Hematopoietic multipotent progenitor cell treated with erythropoietin and hydrocortisone succinate and interleukin-3 and kit ligand, for 8 days (in vitro differentiated cells): ENCODE measurements around the gene TSFM.

Experiments
- DNase-seq: peaks from one replicate; pipeline ENCODE4 v3.0.0-alpha.2; 2015

The TSFM gene

DNA sequence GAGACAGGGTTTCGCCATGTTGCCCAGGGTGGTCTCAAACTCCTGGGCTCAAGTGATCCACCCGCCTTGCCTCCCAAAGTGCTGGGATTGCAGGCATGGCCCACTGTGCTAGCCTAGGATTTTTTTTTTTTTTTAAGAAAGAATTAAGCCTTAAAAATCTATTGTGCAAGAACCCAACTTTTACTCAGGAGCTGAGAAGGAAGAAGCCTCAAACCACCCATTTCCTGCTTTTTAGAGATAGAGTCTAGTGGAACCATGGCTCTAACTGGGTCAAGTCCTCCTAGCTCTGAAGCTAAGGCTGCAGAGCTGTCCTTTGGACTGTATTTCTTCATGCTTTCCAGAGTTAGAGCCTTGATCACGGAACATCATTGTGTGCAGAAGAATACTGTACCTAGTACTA lies 1.3 kb upstream of the TSFM start:
- DNase-seq = no peak

DNA sequence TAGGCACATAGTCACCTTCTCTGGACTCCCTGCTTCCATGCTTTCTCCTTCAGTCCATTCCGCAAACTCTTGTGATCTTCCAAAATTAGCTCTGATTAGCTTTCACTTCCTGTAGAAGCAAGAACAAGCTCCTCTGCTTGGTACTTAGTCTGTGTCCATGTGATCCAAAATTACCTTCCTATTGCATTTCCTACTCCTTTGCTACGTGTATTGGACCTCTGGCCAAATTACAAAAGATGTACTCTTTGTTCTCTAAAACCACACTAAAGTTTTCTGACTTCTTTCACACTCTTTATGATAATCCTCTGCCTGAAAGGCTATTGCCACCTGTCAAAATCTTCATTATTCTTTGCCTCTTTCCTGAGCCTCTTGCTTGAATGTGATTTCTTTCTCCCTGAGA lies 786 bp upstream of the TSFM start:
- no peak for DNase-seq

DNA sequence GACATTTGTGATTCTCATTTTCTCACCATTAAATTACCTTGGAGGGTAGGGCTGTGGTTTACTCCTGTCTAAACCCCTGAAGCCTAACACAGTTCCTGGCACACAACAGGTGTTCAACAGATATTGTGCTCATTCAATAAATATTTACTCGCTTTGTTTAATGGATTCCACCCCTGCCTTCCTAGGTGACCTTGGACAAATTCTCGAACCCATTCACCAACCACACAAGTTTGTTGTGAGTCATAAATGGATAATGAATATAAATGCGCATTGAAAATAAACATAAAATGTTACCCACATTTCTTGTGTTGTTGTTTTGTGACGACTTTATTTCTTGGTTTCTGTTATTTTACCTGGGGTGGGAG lies 362 bp upstream of the TSFM start:
- DNase-seq = no peak

DNA sequence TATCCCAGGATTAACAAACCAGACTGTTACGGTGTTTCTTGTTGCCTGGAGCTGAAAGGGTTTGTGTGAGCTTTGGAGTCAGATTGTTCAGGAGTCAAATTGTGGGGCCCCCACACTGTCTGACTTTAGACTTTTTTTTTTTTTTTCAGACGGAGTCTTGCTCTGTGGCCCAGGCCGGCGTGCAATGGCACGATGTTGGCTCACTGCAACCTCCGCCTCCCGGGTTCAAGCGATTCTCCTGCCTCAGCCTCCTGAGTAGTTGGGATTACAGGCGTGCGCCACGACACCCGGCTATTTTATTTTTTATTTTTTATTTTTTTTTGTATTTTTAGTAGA lies 847 bp downstream of the TSFM start:
- no peak for DNase-seq

DNA sequence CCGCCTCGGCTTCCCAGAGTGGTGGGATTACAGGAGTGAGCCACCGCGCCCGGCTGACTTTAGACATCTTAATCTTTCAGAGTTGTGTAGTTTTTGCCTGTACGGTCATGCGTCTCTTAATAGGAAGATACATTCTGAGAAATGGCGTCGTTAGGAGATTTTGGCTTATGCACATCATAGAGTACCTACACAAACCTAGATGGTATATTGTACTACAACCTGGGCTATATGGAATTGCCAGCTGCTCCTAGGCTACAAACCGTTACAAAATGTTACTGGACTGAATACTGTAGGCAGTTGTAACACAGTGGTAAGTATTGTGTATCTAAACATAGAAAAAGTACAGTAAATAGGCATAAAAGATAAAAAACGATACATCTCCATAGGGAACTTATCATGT lies 1.3 kb downstream of the TSFM start:
- no peak for DNase-seq

DNA sequence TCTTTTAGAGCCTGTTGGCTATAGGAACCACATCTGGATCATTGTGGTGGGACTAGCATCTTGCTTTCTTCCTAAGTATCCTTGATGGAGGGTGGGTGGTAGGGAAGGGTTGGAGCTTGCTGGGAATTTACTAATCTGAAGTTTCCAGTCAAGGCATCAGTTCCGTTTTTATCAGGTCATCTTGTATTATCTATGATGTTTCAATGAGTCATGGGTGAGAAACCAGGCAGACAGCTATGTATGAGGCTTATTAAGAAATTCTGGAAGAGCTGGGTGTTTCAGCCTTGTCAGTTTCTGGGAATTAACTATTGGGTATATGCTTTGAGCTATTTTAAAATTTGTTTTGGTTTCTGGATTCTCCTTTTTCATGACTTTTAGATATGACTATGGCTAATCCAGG lies 11.3 kb downstream of the TSFM start:
- DNase-seq = no peak

DNA sequence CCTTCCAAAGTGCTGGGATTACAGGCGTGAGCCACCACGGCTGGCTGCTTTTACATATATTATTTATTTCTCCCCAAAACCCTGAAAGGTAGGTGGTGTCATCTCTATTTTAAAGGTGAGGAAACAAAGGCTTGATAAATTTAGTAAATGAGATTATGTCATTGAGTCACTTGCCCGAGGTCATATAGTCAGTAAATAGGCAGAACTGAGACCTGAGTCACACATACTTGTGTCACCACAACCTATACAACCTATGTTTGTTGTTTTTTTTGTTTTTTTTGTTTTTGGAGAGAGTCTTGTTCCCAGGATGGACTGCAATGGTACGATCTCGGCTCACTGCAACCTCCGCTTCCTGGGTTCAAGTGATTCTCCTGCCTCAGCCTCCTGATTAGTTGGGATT lies 12.8 kb downstream of the TSFM start:
- DNase-seq = no peak

DNA sequence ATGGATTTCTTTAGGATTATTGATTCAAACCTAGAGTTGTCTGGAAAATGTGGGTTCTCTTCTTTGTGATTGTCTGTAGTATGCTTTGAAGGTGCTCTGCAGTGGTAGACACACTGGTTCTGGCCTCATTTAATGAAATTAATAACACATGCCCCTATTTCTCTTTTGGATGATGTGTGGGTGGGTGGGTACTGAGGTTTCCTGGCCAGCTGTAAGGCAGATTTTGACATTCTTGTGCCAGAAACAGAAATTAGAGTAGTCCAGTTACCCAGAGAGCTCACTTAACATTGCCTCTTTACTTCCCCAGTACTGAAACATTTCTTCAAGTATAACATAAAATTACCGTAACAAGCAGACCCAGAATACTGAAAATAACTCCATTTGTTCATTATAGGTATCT lies 14.4 kb downstream of the TSFM start:
- no peak for DNase-seq

DNA sequence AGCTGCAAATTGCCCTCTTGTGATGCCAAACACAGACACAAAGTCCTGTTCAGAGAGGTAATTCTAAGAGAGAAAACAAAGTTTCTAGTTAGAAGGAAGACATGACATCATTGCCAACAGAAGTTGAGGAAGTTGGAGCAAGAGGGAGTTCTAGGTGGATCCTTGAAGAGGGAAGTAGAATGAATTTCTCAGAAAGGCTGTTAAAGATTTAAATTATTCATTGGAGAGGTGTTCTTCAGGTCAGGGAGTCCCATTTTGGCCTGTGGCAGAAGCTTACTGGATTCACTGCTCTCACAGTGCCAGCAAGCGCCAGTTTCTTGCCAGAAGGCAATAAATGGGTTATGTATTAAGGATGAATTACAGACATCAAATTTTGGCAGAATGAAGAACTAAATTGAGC lies 15.3 kb downstream of the TSFM start:
- DNase-seq = no peak

DNA sequence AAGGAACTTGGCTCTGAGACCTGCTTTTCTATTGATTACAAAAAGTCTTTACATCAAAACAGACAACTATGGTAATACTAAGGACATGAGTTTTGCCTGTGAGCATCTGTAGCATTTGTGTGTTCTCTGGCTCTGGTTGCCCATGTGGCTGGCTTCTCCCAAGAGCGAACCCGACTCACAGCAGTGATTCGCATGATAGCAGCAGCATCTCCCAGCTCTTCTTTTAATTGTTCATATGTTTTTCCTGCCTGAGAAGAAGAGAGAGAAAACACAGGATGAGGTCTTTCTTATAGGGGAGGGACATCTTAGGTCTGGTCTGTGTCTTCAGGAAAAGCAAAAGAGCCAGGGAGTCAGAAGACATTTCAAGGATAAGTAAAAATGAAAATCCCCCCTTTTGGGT lies 18.4 kb downstream of the TSFM start:
- DNase-seq = no peak

DNA sequence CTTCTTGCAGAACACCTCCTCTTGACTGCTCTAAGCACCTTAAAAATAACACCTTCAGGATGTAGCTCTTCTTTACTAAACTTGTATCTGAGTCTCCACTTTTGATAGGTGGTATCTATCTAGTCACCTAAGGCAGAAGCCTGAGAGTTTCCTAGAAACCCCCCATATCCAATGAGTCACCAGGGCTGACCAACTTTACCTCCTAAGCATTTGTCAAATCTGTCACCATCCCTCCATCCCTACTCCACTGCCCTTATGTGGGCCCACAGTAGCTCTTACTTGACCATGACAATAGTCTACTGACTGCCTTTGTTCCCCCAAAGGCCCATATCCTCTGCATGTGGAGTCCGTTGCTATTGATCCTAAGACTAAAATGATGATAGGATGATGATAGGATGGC lies 20.0 kb downstream of the TSFM start:
- no peak for DNase-seq

DNA sequence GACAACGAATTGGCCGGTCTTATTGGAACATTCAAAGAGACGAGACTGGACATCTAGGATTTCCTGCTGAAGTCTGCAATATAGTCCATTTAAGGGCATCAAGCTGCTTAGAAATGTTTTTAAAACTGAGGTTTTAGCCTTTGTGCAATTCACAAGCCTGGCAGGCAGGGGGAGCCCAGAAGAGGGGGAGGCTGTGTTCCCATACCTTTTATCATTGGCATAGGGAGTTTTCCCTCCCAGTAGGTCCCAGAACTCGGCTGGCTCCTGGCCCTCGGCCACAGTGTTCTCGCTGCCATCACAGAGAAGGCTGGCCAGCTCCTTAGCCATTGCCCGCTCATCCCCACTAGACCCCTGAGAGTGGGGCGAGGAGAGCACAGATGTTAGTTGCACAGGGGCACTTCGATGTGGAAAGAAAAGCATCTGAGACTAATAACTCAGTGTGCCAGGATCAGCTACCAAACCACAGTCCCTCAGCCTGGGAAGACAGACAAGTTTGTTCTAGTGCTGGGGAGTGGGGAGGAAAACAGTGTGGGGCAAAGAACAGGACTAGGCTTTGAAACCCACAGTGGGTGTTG lies 20.8 kb downstream of the TSFM start:
- DNase-seq = peak; percentile 28

DNA sequence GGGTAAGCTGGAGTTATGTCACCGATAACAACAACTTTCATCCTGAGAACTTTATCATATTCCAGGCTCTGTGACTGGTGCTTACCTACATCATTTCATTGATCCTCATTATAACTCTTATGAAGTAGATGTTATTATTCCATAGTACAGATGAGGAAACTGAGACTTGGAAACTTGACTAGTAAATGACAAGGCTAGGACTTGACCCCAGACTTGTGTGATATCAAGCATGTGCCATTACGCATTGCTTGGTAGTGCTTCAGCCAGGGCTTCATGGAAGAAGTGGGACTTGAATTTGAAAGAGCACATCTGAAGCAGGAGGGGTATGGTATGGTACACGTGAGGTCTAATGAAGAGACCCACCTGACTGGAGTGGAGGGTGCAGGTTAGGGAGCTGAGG lies 24.1 kb downstream of the TSFM start:
- DNase-seq = no peak

DNA sequence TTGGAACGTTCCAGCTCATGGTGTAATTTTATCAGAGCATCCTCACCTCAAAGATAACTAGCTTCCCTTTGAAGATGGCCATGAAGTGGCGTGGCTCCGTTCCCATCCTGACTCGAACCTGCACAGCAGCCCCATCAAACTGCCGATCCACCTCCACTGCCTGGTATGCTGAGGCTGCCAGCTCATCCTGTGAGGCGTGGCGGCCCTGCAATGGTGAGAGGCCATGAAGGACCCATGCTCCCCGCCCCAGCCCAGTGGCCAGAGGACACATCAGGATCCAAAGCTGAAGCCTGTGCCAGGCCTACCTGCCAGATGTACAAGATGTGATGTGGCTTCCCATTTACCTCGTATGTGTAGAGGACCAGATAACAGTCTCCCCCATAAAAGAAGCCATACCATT lies 24.7 kb downstream of the TSFM start:
- no peak for DNase-seq

DNA sequence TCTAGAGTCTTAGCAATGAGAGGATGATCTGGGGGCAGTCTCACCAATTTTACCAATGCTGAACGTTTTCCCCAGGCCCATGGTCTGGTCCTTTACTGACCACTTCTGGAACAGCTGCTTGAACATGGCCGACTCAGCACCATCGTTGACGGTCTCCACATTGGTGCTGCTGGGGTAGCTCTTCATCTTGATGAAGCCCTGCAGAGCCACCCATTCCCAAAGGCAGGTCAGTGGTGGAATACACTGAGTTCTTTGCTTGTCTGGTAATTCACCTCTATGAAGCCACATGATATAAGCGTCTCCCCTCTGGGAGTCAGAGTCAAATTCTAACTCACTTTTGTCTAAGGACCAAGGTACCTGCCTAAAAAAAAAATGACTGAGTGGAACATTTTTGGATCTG lies 25.8 kb downstream of the TSFM start:
- DNase-seq = no peak

DNA sequence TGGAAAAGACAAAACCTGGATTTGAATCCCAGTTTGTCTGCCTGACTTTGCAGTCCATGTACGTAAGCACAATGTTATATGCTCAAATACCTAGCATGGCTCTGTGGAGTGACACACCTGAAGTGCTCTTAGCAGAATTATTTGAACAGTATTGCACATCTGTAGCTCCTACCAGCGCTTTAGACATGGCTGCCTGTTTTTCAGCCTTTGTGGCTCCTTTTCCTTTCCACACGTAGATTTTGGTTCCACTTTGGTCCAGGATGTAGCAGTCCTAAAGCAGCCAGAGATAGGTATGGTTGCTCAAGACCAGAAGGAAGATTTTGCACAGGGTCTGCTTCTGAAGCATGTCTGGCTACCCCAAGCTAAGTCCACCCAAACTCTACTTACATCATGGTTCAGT lies 26.8 kb downstream of the TSFM start:
- DNase-seq = no peak

DNA sequence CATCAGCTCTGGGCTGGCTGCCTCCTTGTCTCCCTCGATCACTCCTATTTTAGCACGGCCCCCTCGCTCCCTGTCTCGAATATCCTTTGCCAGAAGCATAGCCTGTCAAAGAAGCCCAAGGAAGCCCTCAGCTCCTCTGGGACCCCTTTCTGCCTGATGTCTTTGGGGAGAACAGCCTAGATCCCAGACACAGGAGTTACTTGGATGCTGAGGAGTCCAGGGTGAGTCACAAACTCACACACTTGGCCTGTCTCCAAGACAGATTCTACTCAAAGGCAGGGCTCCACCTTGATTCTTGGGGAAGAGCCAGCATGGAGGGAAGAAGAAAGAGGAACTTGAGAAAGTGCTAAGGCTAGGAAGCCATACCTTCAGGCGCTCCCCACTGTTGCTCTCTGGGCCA lies 27.9 kb downstream of the TSFM start:
- DNase-seq = peak; percentile 69

DNA sequence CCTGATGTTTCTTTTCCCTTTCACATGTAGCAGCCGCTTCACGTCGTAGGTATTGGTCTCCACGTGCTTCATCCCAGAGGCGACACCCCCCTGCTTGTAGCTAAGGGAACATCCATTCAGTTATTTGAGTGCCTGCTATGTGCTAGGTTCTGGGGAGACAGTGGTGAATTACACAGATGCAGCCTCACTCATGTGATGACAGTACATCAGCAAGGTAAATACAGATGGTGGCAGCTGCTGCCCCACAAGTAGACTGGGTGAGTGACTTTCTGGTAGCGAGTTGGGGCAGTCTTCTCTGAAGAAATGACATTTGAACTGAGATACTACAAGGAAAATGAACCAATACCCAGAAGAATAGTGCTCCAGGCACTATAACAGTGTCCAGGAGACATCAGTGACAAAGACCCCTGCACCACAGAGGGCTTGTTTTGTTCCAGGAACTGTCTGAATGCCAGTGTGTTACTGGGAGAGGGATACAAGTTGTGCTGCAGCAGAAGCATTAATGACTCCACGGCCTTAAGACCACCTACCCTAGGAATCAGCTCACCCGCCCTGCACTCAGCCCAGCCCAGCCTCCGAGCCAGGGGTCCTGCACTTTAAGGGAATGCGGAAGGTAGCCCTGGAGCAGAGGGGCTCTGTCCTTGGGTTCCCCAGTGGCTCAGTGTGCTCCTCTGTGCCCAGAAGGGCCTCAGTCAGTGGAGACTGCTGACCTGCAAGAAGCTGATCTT lies 28.6 kb downstream of the TSFM start:
- DNase-seq = no peak

DNA sequence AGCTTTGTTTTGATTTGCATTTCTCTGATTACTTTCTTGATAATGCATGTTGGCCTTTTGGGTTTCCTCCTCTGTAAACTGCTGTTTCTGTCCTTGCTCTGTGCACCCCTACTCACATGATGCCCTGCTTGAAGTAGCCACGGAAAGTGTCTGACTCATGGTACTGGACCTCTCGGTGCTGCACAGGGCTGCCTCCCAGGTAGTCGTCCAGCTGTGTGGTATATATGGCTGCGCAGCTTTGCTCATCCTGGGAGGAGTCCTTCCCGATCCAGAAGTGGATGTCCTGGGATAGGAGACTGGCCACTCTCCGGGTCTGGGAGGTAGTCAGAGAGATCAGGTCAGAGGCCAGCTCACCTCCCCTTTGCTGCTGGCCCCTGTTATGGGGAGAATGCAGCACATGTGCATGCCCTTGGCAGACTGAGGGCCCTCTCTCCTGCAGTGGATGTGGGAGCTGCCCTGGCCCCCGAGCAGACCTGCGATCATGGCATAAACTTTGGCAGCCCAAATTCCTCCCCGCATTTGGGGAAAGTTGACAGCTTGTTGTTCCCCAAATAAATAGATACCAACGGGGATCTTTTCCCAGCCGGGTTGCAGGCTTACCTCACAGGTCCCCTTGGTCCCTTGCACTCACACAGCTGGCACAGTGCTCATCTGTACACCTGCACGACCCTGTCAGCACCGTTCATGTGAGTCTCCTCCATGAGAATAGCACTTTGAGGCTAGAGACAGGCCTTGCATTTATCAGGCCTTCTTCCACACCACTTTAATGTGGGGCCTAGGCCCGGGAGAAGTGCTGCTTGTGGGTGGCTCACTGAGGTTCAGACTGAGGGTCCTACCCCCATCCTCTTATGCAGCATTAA lies 30.8 kb downstream of the TSFM start:
- DNase-seq = no peak

DNA sequence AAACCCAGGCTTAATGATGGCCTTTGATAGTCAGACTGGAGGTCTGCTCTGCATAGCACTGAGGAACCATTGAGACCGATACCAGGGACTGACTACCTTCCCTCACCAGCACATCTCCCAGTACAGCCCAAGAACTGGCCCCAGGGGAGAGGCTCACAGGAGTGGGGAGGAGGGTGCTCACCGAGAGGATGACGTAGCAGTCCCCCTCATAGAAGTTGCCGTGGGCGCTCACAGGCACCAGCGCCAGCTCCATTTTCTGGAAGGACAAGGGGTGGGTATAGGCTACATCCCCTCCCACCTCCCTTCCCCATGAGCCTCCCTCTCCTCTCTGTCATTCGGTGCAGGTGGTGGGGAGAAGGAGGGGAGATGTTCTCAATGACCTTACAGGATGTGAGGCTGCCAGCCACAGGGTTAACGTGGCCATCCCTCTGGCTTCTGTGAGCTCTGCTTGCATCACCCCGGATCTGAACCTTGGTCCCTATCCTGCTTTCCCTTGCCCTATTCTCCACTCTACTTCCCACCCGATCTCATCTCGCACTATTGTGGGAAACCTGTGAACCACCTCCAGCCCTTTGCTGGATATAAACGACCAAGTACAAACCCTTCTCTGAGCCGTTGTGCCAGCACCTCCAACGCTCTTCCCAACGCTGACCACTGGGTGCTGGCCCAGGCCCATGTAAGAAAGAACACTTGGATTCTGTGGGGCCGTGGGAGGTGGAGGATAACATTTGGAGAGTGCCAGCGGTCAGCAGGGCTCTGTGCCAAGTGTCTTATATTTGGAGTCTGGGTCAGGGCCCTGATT lies 31.6 kb downstream of the TSFM start:
- no peak for DNase-seq

DNA sequence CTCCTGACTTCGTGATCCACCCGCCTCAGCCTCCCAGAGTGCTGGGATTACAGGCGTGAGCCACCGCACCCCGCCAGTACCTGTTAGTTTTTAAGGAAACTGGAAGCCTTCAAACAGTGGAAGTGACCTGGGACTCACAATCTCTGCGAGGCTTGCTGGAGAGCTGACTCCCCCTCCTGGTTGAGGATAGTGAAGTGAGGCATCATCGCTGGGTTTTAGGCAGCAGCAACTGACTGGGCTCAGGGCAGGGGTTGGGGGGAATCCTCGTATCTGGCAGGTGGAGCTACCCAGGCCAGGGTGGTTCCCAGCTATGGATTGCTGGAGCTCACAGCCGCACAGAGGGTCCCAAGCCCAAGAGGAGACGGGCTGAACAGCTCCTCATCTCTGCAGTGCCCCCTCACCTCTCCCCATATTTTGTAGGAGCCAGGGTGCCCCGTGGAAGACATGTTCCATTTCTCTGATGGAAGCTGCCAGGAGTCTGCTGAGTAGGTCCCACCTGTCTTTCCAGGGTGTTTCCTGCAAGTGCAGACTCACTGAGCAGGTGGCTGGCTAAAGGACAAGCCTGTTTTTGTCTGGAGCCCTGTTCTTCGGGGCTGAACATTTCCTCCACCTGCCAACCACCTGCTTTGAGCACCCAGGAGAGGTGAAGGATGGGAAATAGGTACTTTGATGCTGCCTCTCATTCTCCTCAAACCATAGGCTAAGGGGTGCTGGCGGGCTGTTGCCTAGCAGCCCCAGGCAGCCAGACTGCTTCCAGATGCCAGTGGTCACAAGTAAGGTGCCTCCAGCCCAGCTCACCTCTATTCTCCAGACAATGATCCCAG lies 32.8 kb downstream of the TSFM start:
- no peak for DNase-seq

DNA sequence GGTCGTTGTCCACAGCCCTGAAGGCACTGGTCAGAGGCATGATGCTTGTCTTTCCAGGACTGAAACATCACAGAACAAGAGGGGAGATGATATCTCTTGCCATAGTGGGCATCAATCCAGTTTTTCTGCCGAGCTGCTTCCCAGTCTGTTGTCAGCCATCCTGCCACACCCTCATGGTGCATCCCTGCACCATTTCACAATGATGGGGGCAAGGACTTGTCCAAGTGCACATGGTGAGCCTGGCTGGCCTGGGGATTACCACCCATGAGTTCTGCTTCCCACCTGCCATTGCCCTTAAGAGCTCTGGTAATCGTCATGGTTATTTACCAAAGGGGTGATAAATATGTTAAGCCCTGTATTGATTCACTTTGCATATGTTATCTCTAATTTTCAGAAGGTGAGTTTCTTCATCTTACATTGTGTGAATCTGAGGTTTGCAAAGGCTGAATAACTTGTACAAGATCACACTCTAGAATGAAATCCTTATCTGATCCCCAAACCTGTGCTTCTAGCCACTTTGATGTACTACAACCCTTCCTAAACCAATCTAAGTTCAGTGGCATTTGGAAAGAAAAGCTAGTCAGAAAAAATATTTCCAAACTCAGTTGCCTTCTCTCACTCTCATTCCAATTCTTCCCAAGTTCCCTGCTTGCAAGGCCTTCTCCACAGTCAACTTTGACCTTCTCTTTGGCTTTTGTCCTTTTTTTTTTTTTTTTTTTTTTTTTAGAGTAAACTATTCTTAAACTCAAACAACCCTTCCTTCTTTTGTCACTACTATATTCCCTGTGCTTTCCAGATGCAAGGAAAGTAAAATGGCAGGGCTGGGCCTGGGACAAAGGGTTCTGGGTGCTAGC lies 33.6 kb downstream of the TSFM start:
- no peak for DNase-seq
